A549 (cell line): Measurements from ENCODE around the gene LYZL1. TPM values are rescaled to one million over a fixed set of nuclear protein-coding genes. Genes with fewer than 3 reads are reported as not detected.

Source experiments
- ATAC-seq, 2 experiments: fragments of 200-7000 bp in 1 of 2; fragments of >200 bp in 1 of 2; cut with Nextera tagmentation in 1 of 2; cut with Tn5 transposase in 1 of 2; 3 replicates each; pipeline versions ENCODE4 v1.8.0 to v1.9.1; 2018 to 2020; ENCODE audit warnings: mild to moderate bottlenecking in 1 of 2, moderate library complexity in 1 of 2
- CTCF ChIA-PET: fragments of 300-600 bp; sonication (Branson Sonifier 250); formaldehyde crosslinking; extraction: SDS; loops from one replicate; lab custom pipeline; 2021; ENCODE audit warnings: antibody characterized with exemption, inconsistent platforms; lab: Yijun Ruan, JAX
- POLR2A ChIA-PET: fragments of 350-600 bp; formaldehyde crosslinking; extraction: SDS; loops from one replicate; lab custom pipeline; 2021; ENCODE audit warnings: antibody characterized with exemption, inconsistent platforms; lab: Yijun Ruan, JAX
- DNase-seq, 2 experiments: peaks; one replicate each; pipeline versions ENCODE4 v3.0.0 to v3.0.0-alpha.2; 2011 to 2016; ENCODE audit warnings: low read depth in 1 of 2, low spot score in 1 of 2
- FAIRE-seq: peaks from 2 replicates; lab custom pipeline; 2011; peaks lifted over from hg19 to GRCh38; lab: Jason Lieb, UNC
- H3K27ac ChIP-seq, 2 experiments: fragments of >200 bp; sonication (Bioruptor Twin); formaldehyde crosslinking; 3 replicates each; pipeline ENCODE4 v1.5.1; 2016 to 2017
- H3K4me1 ChIP-seq: fragments of >200 bp; sonication (Bioruptor Twin); formaldehyde crosslinking; 3 replicates; pipeline ENCODE4 v1.6.1; 2016
- H3K4me2 ChIP-seq: fragments of >200 bp; sonication (Bioruptor Twin); formaldehyde crosslinking; 3 replicates; pipeline ENCODE4 v1.6.1; 2016
- H3K4me3 ChIP-seq: fragments of >200 bp; sonication (Bioruptor Twin); formaldehyde crosslinking; 3 replicates; pipeline ENCODE4 v1.5.1; 2016
- H3K9me3 ChIP-seq: fragments of >200 bp; sonication (Bioruptor Twin); formaldehyde crosslinking; 3 replicates; pipeline ENCODE4 v1.6.1; 2016
- CBX2 ChIP-seq: fragments of 200-600 bp; sonication (generic); IDR thresholded peaks from 2 replicates; pipeline ENCODE4 v1.6.1; 2016; ENCODE audit warnings: low read depth, mild to moderate bottlenecking, borderline replicate concordance
- EHF ChIP-seq: fragments of 250-450 bp; sonication (Bioruptor Pico); IDR thresholded peaks from 2 replicates; pipeline ENCODE4 v1.5.0; 2020; ENCODE audit warnings: mild to moderate bottlenecking
- EHMT2 ChIP-seq: fragments of 200-600 bp; sonication (generic); IDR thresholded peaks from 2 replicates; pipeline ENCODE4 v1.6.1; 2016; ENCODE audit warnings: antibody characterized with exemption, low read depth, mild to moderate bottlenecking, moderate library complexity
- FOSB ChIP-seq: fragments of 250-450 bp; sonication (Bioruptor Pico); IDR thresholded peaks from 2 replicates; pipeline ENCODE4 v1.5.0; 2020; ENCODE audit warnings: mild to moderate bottlenecking, moderate library complexity
- FOSL2 ChIP-seq, 2 experiments: fragments of 450-650 bp in 1 of 2; fragments of >200 bp in 1 of 2; sonication (Bioruptor Twin) in 1 of 2; formaldehyde crosslinking; IDR thresholded peaks; 2 replicates each; pipeline versions ENCODE4 v1.5.0 to v1.6.1; 2016 to 2020; ENCODE audit warnings: mild to moderate bottlenecking in 1 of 2, moderate library complexity in 1 of 2
- HES2 ChIP-seq: fragments of >200 bp; sonication (Bioruptor Twin); formaldehyde crosslinking; IDR thresholded peaks from 2 replicates; pipeline ENCODE4 v1.6.1; 2016
- HEYL ChIP-seq: fragments of 250-450 bp; sonication (Bioruptor Pico); IDR thresholded peaks from 2 replicates; pipeline ENCODE4 v1.8.0; 2021; ENCODE audit warnings: mild to moderate bottlenecking, moderate library complexity
- HMGXB4 ChIP-seq: fragments of 250-450 bp; sonication (Bioruptor Pico); IDR thresholded peaks from 2 replicates; pipeline ENCODE4 v1.5.0; 2021; ENCODE audit warnings: mild to moderate bottlenecking, moderate library complexity, borderline replicate concordance
- JUNB ChIP-seq: fragments of >200 bp; sonication (Bioruptor Twin); formaldehyde crosslinking; IDR thresholded peaks from 2 replicates; pipeline ENCODE4 v1.6.1; 2016
- KDM1A ChIP-seq: fragments of 200-600 bp; sonication (generic); IDR thresholded peaks from 2 replicates; pipeline ENCODE4 v1.6.1; 2016; ENCODE audit warnings: low read depth, mild to moderate bottlenecking
- MAFK ChIP-seq: fragments of 450-650 bp; IDR thresholded peaks from 2 replicates; pipeline ENCODE4 v1.6.1; 2014; ENCODE audit not compliant: partially characterized antibody
- MAX ChIP-seq: IDR thresholded peaks from 2 replicates; pipeline ENCODE4 v1.6.1; 2012
- MAZ ChIP-seq: fragments of 150-350 bp; IDR thresholded peaks from 2 replicates; pipeline ENCODE4 v1.6.1; 2014; ENCODE audit warnings: antibody characterized with exemption, low read depth, low read length, borderline replicate concordance
- MYC ChIP-seq: IDR thresholded peaks from 2 replicates; pipeline ENCODE4 v1.6.1; 2012; ENCODE audit warnings: mild to moderate bottlenecking, inconsistent platforms, low read length, improper control_type of control experiment, borderline replicate concordance
- NR3C1 ChIP-seq: fragments of >200 bp; sonication (Bioruptor Twin); formaldehyde crosslinking; IDR thresholded peaks from 3 replicates; pipeline ENCODE4 v1.6.1; 2017
- PBX3 ChIP-seq: IDR thresholded peaks from 2 replicates; pipeline ENCODE4 v1.6.1; 2012
- POLR2A ChIP-seq: IDR thresholded peaks from 2 replicates; pipeline ENCODE4 v1.6.1; 2012; ENCODE audit warnings: mild to moderate bottlenecking, low read length
- RAD21 ChIP-seq, 2 experiments: fragments of >200 bp in 1 of 2; sonication (Bioruptor Twin) in 1 of 2; formaldehyde crosslinking in 1 of 2; IDR thresholded peaks in 1 of 2; conservative IDR thresholded peaks in 1 of 2; 2 replicates in 1 of 2; 3 replicates in 1 of 2; pipeline ENCODE4 v1.6.1; 2012 to 2018; ENCODE audit warnings: inconsistent platforms in 1 of 2
- RARB ChIP-seq: fragments of 250-450 bp; sonication (Bioruptor Pico); IDR thresholded peaks from 2 replicates; pipeline ENCODE4 v1.8.0; 2021; ENCODE audit warnings: mild to moderate bottlenecking, moderate library complexity
- RCOR1 ChIP-seq: fragments of 150-350 bp; IDR thresholded peaks from 2 replicates; pipeline ENCODE4 v1.6.1; 2014; ENCODE audit warnings: antibody characterized with exemption, low read length, low read depth
- SMC3 ChIP-seq: fragments of >200 bp; sonication (Bioruptor Twin); formaldehyde crosslinking; IDR thresholded peaks from 3 replicates; pipeline ENCODE4 v1.6.1; 2018; ENCODE audit warnings: inconsistent platforms
- ZSCAN20 ChIP-seq: fragments of 250-450 bp; sonication (Bioruptor Pico); IDR thresholded peaks from 2 replicates; pipeline ENCODE4 v1.8.0; 2022; ENCODE audit warnings: mild to moderate bottlenecking, moderate library complexity
- WGBS: methylation state at CpG from one replicate; pipeline ENCODE4 v1.1.6; 2017; ENCODE audit errors: missing lambda C conversion rate; 5-methylcytosine and 5-hydroxymethylcytosine counted together
- polyA plus RNA-seq, 4 experiments: library from polyadenylated mRNA; depleted of rRNA in 3 of 4; stranded (reverse); fragments of >200 nt; fragmentation: RNase III in 1 of 4; extraction: RNeasy Plus Mini Kit Qiagen cat#74134 plus additional on column Dnase treatment in 1 of 4; gene quantifications; 2 replicates in 3 of 4; 3 replicates in 1 of 4; pipeline ENCODE4 v1.2.3, GENCODE V29; 2011 to 2017

LYZL1 gene
- polyA plus RNA-seq, 2 of the 4 experiments (the other 2 are of a cell fraction), result not detected

GRCh38 chr10:29295813-29296212, 6.9 kb downstream of the LYZL1 start:
- CTCF ChIA-PET, result interaction anchor here (0.5 to 5.0 kb wide), 5 partner anchors 8 to 671 kb away, joined by 3 to 39 read pairs (median 4); no protein-coding TSS in a partner anchor
- Histone ChIP-seq H3K4me3 (no peak overlapping the region), H3K9me3 (peaks cover 51% of the 10 kb centered on the region), H3K27ac (no peak overlapping the region), H3K4me1 (no peaks in the 10 kb centered on the region), H3K4me2 (no peak overlapping the region)
- WGBS, result 12% methylated on average over 2 of the region's 2 CpGs
- no peak for TF ChIP-seq JUNB
- TF ChIP-seq MAFK, result peak; percentile 66
- TF ChIP-seq RAD21 (conservative IDR thresholded peaks at IDR 0.05 in 1 of 2, IDR thresholded peaks at IDR 0.05 in 1 of 2), result no peak
- no peak for ATAC-seq
- POLR2A ChIA-PET, result no interaction called here
- no peak for FAIRE-seq
- DNase-seq, result no peak

- TF ChIP-seq KDM1A (peak; percentile 66; the same call in 1 of the 2 replicates), SMC3 (no peak)
- CTCF ChIA-PET, result interaction anchor here (2.7 kb wide), 1 partner anchor 634 kb away, joined by 11 read pairs; no protein-coding TSS in a partner anchor
- Histone ChIP-seq H3K27ac (no peak overlapping the region), H3K4me3 (no peak overlapping the region), H3K4me2 (no peak overlapping the region), H3K4me1 (no peaks in the 10 kb centered on the region), H3K9me3 (peaks cover 69% of the 10 kb centered on the region)
- 0% methylated on average over 1 of the region's 1 CpG for WGBS
- POLR2A ChIA-PET, result no interaction called here
- FAIRE-seq (no peak), ATAC-seq (no peak), DNase-seq (peak in 1 of 2 experiments; percentile 29)
These were observed 8.8 kb downstream of the LYZL1 start for GRCh38 chr10:29297678-29298077.

- DNase-seq (no peak), FAIRE-seq (no peak), ATAC-seq (no peak)
- Histone ChIP-seq H3K4me2 (no peak overlapping the region), H3K9me3 (peaks cover 61% of the 10 kb centered on the region), H3K4me3 (no peak overlapping the region), H3K4me1 (0 out of 3 replicates have a peak, but pooled peaks cover 9% of the 10 kb centered on the region), H3K27ac (no peak overlapping the region)
- no peak for TF ChIP-seq RCOR1
- TF ChIP-seq EHMT2, result no peak
- TF ChIP-seq ZSCAN20 (CRISPR knock-in tag), result no peak
- TF ChIP-seq FOSB (CRISPR knock-in tag), result no peak
- CTCF ChIA-PET, result interaction anchor here (0.9 to 3.5 kb wide), 3 partner anchors 166 to 638 kb away, joined by 3 to 42 read pairs (median 4); no protein-coding TSS in a partner anchor
- POLR2A ChIA-PET, result no interaction called here
- WGBS, result 73% methylated on average over 1 of the region's 1 CpG
These were observed 12.6 kb downstream of the LYZL1 start for GRCh38 chr10:29301359-29301910.

GRCh38 chr10:29302499-29302898, 13.6 kb downstream of the LYZL1 start:
- ChIA-PET CTCF (interaction anchor here (0.6 to 3.9 kb wide), 9 partner anchors 8 to 639 kb away, joined by 3 to 42 read pairs (median 11); no protein-coding TSS in a partner anchor), POLR2A (interaction anchor here (0.6 kb wide), 1 partner anchor 893 kb away, joined by 3 read pairs; no protein-coding TSS in a partner anchor)
- peaks cover 50% of the 10 kb centered on the region for H3K9me3 ChIP-seq
- H3K4me3 ChIP-seq, result no peak overlapping the region
- no peak for DNase-seq
- H3K4me1 ChIP-seq, result 0 out of 3 replicates have a peak, but pooled peaks cover 9% of the 10 kb centered on the region
- H3K27ac ChIP-seq, result no peak overlapping the region
- TF ChIP-seq PBX3 (no peak), HMGXB4 (no peak), MYC (no peak), CBX2 (no peak), HES2 (no peak), JUNB (no peak), SMC3 (no peak), EHF (CRISPR knock-in tag) (no peak), NR3C1 (no peak), HEYL (CRISPR knock-in tag) (no peak), POLR2A (no peak), MAX (no peak), RARB (CRISPR knock-in tag) (no peak), EHMT2 (no peak), FOSL2 (IDR thresholded peaks at IDR 0.05) (no peak), FOSL2 (CRISPR knock-in tag; IDR thresholded peaks at IDR 0.05) (no peak), MAZ (no peak)
- no peak for FAIRE-seq
- WGBS, result 88% methylated on average over 10 of the region's 10 CpGs
- no peak for ATAC-seq
- H3K4me2 ChIP-seq, result no peak overlapping the region
